Adrenal gland (tissue), 5 donors: ENCODE measurements around the gene LYZ.
"Not testable (repeated sequence)": the region's sequence is repeated elsewhere in the genome, so short reads cannot be mapped to it uniquely, and the experiment has no call there.

ENCODE experiments used
- CTCF ChIP-seq, 6 experiments: fragments of 450-650 bp in 4 of 6; fragments of 200-600 bp in 2 of 6; sonication (generic) in 1 of 6; IDR thresholded peaks; 1 replicate in 5 of 6; 2 replicates in 1 of 6; pipeline versions ENCODE4 v1.5.1 to v1.8.0; 2016 to 2021; ENCODE audit warnings: antibody characterized with exemption in 6 of 6, mild to moderate bottlenecking in 2 of 6, moderate library complexity in 1 of 6
- POLR2A ChIP-seq, 2 donors: fragments of 450-650 bp; IDR thresholded peaks; one replicate each; pipeline ENCODE4 v1.6.1; 2017; ENCODE audit warnings: antibody characterized with exemption in 2 of 2, mild to moderate bottlenecking in 2 of 2, moderate library complexity in 1 of 2
- donor health status: DM: no; HTN: no; CAD: no.

- TF ChIP-seq CTCF, POLR2A (IDR thresholded peaks at IDR 0.05): not testable (repeated sequence)
These were observed 30.9 kb upstream of the LYZ start for GRCh38 chr12:69317233-69317632.
